Colonic mucosa (tissue), 4 donors: ENCODE data around the gene USP25. TPM values are rescaled to one million over a fixed set of nuclear protein-coding genes. Genes with fewer than 3 reads are reported as not detected.

Experiments used
- DNase-seq: peaks from one replicate; pipeline ENCODE4 v3.0.0-alpha.2; 2020
- H3K27ac ChIP-seq: fragments of 200-600 bp; one replicate; pipeline ENCODE4 v1.8.0; 2021
- H3K27me3 ChIP-seq: fragments of 200-600 bp; one replicate; pipeline ENCODE4 v1.8.0; 2021
- H3K36me3 ChIP-seq: fragments of 200-600 bp; one replicate; pipeline ENCODE4 v1.8.0; 2021
- H3K4me1 ChIP-seq: fragments of 200-600 bp; one replicate; pipeline ENCODE4 v1.8.0; 2021; ENCODE audit warnings: mild to moderate bottlenecking
- H3K4me3 ChIP-seq: fragments of 200-600 bp; one replicate; pipeline ENCODE4 v1.8.0; 2021
- H3K9ac ChIP-seq, 2 donors: one replicate each; pipeline ENCODE4 v1.7.0; 2013; ENCODE audit warnings: control low read depth in 2 of 2, low read depth in 2 of 2, low read length in 2 of 2
- H3K9me3 ChIP-seq: fragments of 200-600 bp; one replicate; pipeline ENCODE4 v1.8.0; 2021
- intact Hi-C: fragments of 100-400 bp; cut with DNase I; formaldehyde crosslinking; loops from one replicate; pipeline ENCODE4 v1.14.1; 2022
- total RNA-seq, 2 donors: library from RNA; stranded (reverse); fragmentation: NEBNext Ultra II Directional in 1 of 2; extraction: Animal tissue kit (Norgen Biotek cat#: 25700) in 1 of 2; gene quantifications; one replicate each; pipeline ENCODE4 v1.2.1, GENCODE V29; 2021
- TF ChIP-seq, protein P1 (sequence below): fragments of 200-600 bp; IDR thresholded peaks from one replicate; pipeline ENCODE4 v1.8.0; 2022; ENCODE audit warnings: antibody characterized with exemption, mild to moderate bottlenecking
- donor health status: healthy.
- donor health status: DM: no; HTN: no; CAD: no.
- donor health status: DM: no; HTN: no; CAD: no.

USP25 gene
- total RNA-seq, 2 donors from 2014 or later, result 30.5 to 46.7 TPM

GRCh38 chr21:15850645-15851044 is 120.9 kb downstream of the USP25 start:
- TF ChIP-seq, protein P1, sequence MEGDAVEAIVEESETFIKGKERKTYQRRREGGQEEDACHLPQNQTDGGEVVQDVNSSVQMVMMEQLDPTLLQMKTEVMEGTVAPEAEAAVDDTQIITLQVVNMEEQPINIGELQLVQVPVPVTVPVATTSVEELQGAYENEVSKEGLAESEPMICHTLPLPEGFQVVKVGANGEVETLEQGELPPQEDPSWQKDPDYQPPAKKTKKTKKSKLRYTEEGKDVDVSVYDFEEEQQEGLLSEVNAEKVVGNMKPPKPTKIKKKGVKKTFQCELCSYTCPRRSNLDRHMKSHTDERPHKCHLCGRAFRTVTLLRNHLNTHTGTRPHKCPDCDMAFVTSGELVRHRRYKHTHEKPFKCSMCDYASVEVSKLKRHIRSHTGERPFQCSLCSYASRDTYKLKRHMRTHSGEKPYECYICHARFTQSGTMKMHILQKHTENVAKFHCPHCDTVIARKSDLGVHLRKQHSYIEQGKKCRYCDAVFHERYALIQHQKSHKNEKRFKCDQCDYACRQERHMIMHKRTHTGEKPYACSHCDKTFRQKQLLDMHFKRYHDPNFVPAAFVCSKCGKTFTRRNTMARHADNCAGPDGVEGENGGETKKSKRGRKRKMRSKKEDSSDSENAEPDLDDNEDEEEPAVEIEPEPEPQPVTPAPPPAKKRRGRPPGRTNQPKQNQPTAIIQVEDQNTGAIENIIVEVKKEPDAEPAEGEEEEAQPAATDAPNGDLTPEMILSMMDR, result no peak
- intact Hi-C loops, result no loop called here
- Histone ChIP-seq H3K36me3 (no peaks in the 10 kb centered on the region), H3K4me3 (no peak overlapping the region), H3K9me3 (no peaks in the 10 kb centered on the region), H3K4me1 (no peaks in the 10 kb centered on the region), H3K27me3 (no peaks in the 10 kb centered on the region), H3K27ac (no peak overlapping the region), H3K9ac (no peak overlapping the region)
- no peak for DNase-seq

DNA sequence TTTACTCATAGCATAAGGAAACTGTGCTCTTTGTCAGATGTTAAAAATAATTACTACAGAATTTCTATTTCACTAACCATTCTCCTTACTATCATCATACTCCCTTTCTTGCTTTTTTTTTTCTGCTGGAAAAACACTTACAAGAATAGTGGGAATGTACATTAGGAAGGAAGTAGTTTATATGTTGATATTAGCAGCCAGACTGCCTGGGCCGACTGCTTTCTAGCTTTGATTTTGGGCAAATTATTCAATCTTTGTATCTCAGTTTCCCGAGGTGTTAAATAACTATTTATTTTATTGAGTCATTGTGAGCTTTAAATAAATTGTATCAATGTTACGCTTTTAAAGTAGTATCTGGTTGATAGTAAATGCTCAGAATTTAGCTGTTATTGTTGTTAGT is 122.4 kb downstream of the USP25 start:
- no peaks in the 10 kb centered on the region for H3K9me3 ChIP-seq
- H3K36me3 ChIP-seq, result no peaks in the 10 kb centered on the region
- no peaks in the 10 kb centered on the region for H3K4me1 ChIP-seq
- H3K27ac ChIP-seq, result no peak overlapping the region
- H3K4me3 ChIP-seq, result no peak overlapping the region
- no peak overlapping the region for H3K9ac ChIP-seq
- no peaks in the 10 kb centered on the region for H3K27me3 ChIP-seq
- intact Hi-C loops, result no loop called here
- TF ChIP-seq, protein P1, result no peak
- DNase-seq, result no peak

DNA sequence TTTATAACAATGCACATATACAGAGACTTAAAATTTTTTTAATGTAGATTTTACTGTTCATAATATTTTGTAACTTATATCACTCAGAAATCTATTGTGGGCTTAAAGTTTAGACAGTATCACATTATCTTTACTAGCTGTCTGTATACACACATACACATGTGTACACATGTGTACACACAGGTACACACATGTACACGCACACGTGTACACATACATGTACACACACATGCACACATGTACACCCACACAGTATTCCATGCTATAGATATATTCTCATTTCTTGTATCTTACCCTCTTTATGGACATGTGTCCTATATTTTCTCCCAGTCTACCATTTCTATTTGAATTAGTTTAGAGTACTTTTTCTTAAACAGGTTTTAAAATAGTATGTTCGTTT is 123.3 kb downstream of the USP25 start:
- no peaks in the 10 kb centered on the region for H3K36me3 ChIP-seq
- H3K27ac ChIP-seq, result no peak overlapping the region
- H3K4me1 ChIP-seq, result no peaks in the 10 kb centered on the region
- H3K9me3 ChIP-seq, result no peaks in the 10 kb centered on the region
- TF ChIP-seq, protein P1, result no peak
- no peak overlapping the region for H3K4me3 ChIP-seq
- H3K9ac ChIP-seq, result no peak overlapping the region
- no peak for DNase-seq
- intact Hi-C loops, result no loop called here
- H3K27me3 ChIP-seq, result no peaks in the 10 kb centered on the region

GRCh38 chr21:15856813-15857212 is 127.0 kb downstream of the USP25 start:
- Histone ChIP-seq H3K27me3 (no peaks in the 10 kb centered on the region), H3K4me1 (no peaks in the 10 kb centered on the region), H3K9me3 (no peaks in the 10 kb centered on the region), H3K36me3 (no peaks in the 10 kb centered on the region), H3K27ac (no peak overlapping the region), H3K9ac (no peak overlapping the region), H3K4me3 (no peak overlapping the region)
- DNase-seq, result no peak
- TF ChIP-seq, protein P1, result no peak
- intact Hi-C loops, result no loop called here

DNA sequence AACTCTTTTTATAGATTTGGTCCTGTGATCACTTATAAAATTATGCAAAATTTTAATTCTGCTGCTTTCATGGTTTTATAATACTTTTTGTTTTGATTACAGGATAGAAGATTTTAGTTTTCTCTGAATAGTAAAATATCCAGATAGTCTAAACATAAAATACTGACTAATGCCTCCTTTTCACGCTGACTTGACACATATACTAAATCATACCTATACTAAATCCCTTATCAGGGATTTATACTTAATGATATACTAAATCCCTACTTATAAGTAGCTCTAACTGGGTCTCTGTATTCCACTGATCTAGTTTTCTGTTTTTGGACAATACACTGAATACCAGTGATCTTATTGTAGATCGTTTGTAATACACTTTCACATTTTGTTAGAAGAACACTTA is 128.0 kb downstream of the USP25 start:
- no peak for DNase-seq
- H3K9ac ChIP-seq, result no peak overlapping the region
- no peaks in the 10 kb centered on the region for H3K9me3 ChIP-seq
- H3K36me3 ChIP-seq, result no peaks in the 10 kb centered on the region
- no peaks in the 10 kb centered on the region for H3K27me3 ChIP-seq
- no peaks in the 10 kb centered on the region for H3K4me1 ChIP-seq
- TF ChIP-seq, protein P1, result no peak
- intact Hi-C loops, result no loop called here
- H3K27ac ChIP-seq, result no peak overlapping the region
- H3K4me3 ChIP-seq, result no peak overlapping the region

DNA sequence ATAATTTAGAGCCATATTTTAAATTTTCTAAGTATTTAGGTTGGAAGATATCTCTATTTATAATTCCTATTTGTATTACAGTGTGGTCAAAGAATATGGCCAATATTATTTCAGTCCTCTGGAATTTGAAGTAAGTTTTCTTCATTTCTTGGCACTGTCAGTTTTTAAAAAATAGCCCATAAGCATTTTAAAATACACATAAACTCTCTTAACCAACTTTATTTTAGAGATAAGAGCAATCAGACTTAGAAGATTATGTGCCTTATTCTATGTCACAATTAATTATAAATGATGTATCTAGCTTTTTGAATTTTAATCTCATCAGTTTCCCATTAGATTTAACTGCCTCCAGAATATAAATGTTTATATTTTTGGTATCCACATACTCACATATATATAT is 130.8 kb downstream of the USP25 start:
- intact Hi-C loops, result no loop called here
- Histone ChIP-seq H3K9me3 (no peaks in the 10 kb centered on the region), H3K4me3 (no peak overlapping the region), H3K9ac (no peak overlapping the region), H3K27ac (no peak overlapping the region), H3K4me1 (no peaks in the 10 kb centered on the region), H3K27me3 (no peaks in the 10 kb centered on the region), H3K36me3 (no peaks in the 10 kb centered on the region)
- TF ChIP-seq, protein P1, result no peak
- DNase-seq, result no peak
